GM19467 (cell line): Measurements from ENCODE around the gene TBC1D22B.

ENCODE experiments used
- ATAC-seq: cut with Tn5 transposase; IDR thresholded peaks from one replicate; pipeline ENCODE4 v1.9.1; 2021; ENCODE audit warnings: mild to moderate bottlenecking, moderate library complexity; ENCODE audit not compliant: unreplicated experiment

Gene TBC1D22B

GRCh38 chr6:37239526-37239925 is 18.0 kb upstream of the TBC1D22B start:
- no peak for ATAC-seq

DNA sequence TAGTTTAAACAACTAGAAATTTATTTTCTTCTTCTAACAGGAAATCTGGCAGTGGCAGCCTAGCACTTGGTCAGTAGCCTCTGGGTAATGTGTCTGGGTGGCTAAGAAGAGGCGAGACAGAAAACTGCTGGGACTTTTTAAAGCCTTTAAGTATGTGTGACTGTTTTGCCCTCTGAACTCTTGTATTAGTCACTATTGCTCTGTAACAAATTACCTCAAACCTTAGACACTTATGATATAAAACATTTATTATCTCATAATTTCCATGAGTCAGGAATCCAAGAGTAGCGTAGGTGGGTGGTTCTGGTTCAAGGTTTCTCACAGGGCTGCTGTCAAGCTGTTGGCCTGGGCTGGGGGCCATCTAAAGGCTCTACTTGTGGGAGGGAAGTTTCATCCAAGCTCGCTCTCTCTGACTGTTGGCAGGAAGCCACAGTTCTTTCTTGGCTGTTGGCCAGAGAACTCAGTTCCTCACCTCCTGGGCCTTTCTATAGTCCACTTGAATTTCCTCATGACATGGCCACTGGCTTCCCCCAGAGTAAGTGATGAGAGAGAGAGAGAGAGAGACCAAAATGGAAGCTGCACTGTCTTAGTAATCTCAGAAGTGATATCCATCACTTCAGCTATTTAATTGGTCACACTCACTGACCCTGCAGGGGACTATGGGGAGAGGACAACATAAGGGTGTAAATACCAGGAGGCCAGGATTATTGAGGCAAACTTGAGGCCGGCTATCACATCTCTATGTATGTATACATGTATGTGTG is 17.4 kb upstream of the TBC1D22B start:
- no peak for ATAC-seq

DNA sequence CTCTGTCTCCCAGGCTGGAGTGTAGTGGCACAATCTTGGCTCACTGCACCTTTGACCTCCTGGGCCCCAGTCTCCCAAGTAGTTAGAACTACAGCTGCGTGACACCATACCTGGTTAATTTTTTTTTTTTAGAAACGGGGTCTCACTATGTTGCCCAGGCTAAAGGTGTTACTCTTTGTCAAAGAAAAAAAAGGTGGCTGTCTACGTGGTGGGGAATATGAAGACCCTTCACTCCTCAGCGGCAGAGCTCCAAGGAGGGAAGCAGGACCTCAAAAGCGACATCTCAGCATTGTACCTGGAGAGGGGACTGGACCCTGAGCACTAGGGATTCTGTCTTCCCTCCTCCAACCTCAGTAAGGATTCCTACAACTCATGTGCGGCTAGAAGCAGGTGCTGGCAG is 16.4 kb upstream of the TBC1D22B start:
- no peak for ATAC-seq

DNA sequence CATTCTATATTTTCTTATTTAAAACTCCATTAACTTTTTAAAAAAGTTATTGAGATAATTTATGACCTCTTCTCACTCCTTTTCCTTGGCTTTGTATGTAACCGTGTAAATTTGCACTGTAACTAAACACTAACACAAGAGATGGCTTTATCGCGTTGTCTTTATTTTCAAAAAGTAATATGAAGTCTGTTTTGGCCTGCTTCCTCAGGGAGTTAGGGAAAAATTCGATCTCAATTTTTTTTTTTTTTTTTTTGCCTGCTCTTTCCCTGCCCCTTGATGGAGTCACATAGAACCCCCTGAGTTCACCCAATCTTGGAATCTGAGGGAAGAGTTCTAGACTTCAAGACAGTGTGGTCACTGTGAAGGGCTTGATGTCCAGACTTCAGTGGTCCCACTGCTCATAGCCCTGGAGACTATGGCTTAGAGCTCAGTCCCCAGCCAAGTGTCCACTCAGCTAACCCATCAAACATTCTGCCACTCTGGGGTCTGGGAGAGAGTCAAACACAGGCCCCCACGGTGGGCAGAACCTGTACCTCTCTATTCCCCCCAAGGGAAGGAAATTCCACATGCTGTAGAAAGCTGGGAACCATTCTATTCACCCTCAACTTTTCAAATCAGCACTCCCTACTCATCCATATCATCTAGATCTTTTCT is 15.7 kb upstream of the TBC1D22B start:
- ATAC-seq = no peak

DNA sequence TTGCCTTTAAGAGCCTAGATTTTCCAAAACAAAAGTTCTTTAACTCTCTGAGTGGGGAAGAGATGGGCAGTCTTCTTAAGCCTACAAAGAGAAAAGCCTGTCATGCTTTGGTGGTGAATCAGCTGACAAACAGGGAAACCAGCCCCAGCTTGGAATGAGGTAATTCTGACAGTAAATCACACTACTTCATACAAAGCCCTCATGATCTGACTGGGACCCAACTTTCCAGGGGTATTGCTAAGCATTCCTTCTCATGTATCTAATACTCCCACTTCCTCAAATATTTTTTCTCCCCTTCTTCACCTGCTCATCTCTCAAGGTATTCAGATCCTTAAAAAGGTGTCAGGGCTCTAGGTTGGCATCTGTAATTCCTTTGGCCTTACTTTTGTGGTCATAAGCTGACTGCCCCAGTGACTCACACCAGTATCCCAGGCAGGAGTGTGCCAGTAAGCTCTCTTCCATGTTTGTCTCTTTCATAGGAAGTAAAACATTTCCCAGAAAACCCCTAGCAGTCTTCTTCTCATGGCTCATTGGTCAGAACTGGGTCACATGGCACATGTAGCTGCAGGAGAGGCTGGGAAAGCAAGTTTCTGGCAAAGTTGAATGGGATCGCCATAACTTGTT is 15.0 kb upstream of the TBC1D22B start:
- ATAC-seq = no peak

DNA sequence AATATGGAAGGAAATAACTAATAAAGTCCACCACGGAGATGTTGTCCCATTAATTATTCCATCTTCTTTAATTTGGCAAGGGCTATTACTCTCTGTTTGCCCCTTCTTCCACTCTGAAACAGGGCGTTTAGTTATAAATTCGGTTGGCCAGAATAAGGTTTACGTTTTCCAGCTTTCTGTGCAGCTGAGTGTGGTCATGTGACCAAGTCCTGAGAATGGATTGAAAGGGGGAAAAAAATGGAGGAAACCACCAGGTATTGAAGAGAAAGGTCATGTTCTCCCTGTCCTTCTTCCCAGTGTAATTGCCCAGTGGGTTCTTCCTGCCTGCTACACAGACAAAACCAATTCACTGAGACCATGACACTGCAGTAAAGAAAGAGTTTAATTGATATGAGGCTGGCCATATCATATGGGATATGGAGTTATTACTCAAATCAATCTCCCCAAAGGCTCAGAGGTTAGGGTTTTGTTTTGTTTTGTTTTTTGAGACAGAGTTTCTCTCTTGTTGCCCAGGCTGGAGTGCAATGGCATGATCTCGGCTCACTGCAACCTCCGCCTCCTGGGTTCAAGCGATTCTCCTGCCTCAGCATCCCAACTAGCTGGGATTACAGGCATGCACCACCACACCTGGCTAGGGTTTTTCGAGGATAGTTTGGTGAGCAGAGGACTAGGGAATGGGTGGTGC is 14.3 kb upstream of the TBC1D22B start:
- no peak for ATAC-seq

DNA sequence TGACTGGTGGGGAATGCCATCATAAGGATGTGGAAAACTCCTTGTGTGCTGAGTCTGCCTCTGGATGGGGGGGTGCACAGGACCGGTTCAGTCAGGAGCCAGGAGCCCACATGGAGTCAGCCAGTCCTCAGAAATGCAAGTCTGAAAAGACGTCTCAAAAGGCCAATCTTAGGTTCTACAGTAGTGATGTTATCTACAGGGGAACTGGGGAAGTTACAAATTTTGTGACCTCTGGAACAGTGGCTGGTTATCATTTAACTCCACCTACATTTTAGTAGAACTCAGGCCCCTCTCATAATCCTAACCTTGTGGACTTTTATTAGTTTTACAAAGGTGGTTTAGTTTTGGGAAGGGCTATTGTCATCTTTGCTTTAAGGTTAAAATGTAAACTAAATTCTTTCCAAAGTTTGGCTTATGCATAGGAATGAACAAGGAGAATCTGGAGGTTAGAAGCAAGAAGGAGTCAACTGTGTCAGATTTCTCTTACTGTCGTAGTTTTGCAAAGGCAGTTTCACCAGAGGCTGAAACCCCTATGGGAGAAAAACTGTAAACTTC is 13.7 kb upstream of the TBC1D22B start:
- no peak for ATAC-seq

- ATAC-seq = no peak
These were observed 12.9 kb upstream of the TBC1D22B start for GRCh38 chr6:37244430-37245310.

DNA sequence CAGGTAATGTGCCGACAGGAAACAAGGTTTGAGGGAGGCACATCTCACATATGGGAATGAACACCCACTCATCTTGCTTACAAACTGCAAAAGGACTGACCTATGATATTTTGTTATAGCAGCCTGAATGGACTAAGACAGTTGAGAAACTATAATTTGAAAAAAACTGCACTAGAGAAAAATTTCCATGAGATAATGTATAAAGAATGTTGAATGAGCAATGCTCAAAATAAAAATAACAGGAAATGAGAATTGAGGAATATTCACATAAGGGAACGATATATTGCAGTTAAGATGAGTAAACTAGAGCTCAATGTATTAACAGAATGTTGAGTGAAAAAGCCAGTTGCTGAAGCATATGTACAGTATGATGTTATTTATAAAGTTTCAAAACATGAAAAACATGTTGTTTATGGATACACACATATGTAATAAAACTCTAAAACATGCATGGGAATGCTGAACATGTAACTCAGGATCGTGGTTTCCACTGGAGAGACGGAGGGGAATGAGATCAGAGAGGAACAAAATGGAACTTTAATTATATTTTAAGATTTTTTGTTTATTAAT is 6.3 kb upstream of the TBC1D22B start:
- ATAC-seq = no peak

- no peak for ATAC-seq
These were observed 4.0 kb upstream of the TBC1D22B start for GRCh38 chr6:37253486-37254007.

DNA sequence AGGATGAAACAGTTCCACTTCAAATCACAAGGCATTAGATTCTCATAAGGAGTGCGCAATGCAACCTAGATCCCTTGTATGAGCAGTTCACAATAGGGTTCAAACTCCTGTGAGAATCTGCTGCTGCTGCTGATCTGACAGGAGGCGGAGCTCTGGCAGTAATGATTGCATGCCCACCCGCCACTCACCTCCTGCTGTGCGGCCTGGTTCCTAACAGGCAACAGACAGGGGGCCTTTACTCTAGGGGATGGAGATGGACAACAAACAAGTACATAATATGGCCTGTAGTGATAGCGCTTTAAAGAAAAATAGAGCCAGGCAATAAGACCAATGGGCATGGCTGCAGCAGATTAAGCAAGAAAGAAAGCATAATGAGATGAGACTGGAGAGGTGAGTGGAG is 2.7 kb upstream of the TBC1D22B start:
- no peak for ATAC-seq

DNA sequence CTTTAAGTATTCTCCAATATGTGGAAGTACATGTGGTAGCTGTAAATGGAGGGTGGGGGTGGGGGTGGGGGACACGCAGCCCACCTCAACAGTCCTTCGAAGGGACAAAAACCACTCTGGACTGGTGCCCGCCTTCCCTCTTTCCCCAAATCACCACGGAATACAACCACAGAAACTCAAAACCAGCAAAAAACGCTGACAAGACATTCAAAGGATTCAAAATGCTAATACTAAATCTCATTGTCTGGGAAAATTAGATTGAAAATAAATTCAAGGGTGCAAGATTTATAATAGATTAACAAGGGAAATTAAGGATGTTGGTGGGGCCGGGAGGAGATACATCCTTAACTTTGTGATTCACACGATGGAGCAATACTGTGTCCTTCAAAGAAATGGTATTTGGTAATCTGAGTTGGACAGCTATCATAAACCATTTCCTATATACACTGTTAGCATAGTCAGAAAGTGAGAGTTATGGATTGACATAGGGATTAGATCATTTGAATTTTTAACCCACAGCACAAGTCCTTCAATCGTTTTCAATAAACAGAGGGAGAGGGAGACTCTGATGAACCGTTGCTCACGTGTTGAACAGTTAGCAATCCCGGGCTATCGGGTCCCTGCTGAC is 766 bp upstream of the TBC1D22B start:
- ATAC-seq = no peak

DNA sequence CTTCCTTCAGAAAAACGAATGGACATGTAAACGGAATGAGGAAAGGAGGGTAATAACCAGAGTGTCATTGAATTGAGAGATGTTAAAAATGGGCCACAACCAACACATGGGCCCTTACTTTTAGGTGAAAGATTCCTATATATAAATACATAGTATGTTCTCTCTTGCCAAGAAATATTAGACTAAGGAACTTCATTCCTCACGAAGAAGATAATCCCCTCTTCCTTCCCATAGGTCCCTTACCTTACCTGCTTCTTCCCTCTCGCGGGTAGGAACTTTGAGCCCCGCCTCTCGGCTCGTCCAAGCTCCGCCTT is 295 bp upstream of the TBC1D22B start:
- no peak for ATAC-seq

DNA sequence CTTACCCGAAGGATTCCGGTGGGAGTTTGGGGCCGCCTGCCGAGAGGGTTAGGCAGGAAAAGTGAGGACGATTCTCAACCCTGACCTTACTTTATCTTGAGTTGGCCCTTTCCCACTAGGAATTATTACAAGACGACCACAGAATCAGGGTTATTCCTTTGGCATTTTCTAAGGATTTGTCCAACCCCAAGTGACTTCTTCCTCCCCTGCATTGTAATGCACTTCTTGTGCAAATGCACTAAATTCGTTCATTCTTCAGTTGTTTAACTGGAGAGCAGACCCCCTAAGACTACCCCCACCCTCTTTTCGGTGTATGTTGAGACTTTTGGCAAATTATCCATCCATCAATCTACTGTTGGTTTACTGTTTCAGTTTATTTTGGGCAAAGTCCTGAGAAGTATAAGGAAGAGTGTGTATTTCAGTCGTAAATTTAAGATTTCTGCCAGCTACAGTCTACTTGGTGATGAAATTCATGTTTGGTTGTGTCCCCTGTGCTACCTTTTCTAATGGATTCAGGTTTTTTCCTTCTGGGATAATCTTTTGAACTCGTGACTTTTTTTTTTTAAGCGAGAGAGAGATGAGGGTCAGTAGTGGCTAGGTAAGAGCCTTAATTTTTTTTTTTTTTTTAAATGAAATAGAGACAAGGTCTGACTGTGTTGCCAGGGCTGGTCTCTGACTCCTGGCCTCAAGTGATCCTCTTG is 983 bp downstream of the TBC1D22B start:
- ATAC-seq = no peak

- ATAC-seq = no peak
These were observed 1.6 kb downstream of the TBC1D22B start for GRCh38 chr6:37259191-37259590.

DNA sequence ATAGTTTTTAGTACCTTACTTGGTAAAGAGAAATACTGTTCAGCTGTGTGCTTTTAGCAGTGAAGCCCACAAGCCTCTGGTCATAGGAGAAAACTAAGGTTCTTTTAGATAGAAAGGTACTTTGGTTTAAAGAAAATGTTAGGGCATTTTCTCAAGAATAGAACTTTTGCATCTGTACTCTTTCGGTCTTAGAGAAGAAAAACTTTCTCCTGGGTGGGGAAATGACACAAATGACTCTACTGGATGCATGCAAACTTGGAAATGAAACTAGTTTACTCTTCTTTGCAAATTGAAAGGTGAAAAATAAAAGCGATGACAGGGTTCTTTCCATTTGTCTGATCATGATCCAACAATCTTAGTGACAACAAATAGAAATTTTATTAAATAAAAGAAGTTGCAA is 2.5 kb downstream of the TBC1D22B start:
- ATAC-seq = no peak

- ATAC-seq = no peak
These were observed 2.9 kb downstream of the TBC1D22B start for GRCh38 chr6:37260444-37260843.

DNA sequence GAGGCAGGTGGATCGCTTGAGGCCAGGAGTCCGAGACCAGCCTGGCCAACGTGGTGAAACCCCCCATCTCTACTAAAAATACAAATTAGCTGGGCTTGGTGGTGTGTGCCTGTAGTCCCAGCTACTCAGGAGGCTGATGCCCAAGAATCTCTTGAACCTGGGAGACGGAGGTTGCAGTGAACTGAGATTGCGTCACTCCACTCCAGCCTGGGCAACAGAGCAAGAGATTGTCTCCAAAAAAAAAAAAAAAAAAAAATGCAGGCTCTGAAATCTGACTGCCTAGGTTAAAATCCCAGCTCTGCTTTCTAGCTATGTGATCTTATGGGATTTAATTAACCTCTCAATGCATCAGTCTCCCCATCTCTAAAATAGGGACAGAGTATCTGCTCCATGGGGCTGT is 3.6 kb downstream of the TBC1D22B start:
- no peak for ATAC-seq

DNA sequence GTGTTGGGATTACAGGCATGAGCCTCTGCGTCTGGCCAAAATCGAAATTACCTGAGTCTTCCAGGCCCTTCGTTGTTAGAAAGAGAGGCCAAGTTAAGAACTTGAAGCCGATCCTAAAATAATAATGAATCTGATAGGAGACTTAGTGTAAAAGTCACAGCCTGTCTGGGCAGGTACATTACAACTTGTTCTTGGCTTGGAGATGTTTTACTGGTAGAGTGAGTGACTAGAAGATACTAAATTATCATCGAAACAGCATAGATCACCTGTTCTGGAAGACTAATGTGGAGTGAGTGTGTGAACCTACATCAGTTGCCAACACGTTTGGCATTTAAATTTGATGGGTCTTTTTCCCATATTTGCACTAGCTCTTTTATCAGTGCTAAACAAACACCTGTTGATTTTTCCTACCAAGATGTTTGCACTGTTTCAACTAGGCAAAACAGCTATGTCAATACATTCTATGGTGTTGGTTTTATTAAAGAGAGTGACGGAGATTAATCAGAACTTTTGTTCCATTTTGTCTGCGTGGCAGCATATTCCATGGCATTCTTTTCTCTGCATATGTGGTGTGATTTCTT is 5.0 kb downstream of the TBC1D22B start:
- ATAC-seq = no peak
